K562 (cell line): Measurements from ENCODE around the gene WASF1. TPM values are rescaled to one million over a fixed set of nuclear protein-coding genes. Genes with fewer than 3 reads are reported as not detected.
A peak's percentile ranks its signal among the peaks of the same experiment; 100 is the strongest.
"Not testable (repeated sequence)": the region's sequence is repeated elsewhere in the genome, so short reads cannot be mapped to it uniquely, and the experiment has no call there.

Source experiments
- ATAC-seq: fragments of 200-7000 bp; cut with Tn5 transposase; 3 replicates; pipeline ENCODE4 v1.9.1; 2020; ENCODE audit warnings: moderate library complexity
- BruUV-seq: library from RNA; stranded (reverse); fragments of 400-500 nt; replicated peaks from 2 replicates; lab custom pipeline; 2021; lab: Mats Ljungman, UMichigan
- CTCF ChIA-PET: fragments of 300-600 bp; formaldehyde crosslinking; extraction: SDS; loops from one replicate; lab custom pipeline; 2021; ENCODE audit warnings: low intra/inter-chr PET ratio; lab: Yijun Ruan, JAX
- POLR2A ChIA-PET: fragments of 300-600, 350-650 bp; sonication (Branson Sonifier 250); formaldehyde crosslinking; extraction: SDS; loops from one replicate; lab custom pipeline; 2021; ENCODE audit warnings: antibody characterized with exemption, inconsistent platforms; lab: Yijun Ruan, JAX
- DNase-seq, 4 experiments: peaks; one replicate each; pipeline versions ENCODE4 v3.0.0 to v3.0.0-alpha.2; 2011 to 2018; ENCODE audit warnings: low spot score in 3 of 4, mixed read lengths in 3 of 4; ENCODE audit errors: extremely low read depth in 1 of 4
- FAIRE-seq: peaks from 2 replicates; lab custom pipeline; 2011; peaks lifted over from hg19 to GRCh38; lab: Jason Lieb, UNC
- H2AFZ ChIP-seq: 2 replicates; pipeline ENCODE4 v1.6.0; 2011; ENCODE audit warnings: low read depth, low read length, control low read depth, inconsistent platforms
- H3K27ac ChIP-seq: fragments of 200-600 bp; 3 replicates; pipeline ENCODE4 v1.8.0; 2011; ENCODE audit warnings: low read depth, mild to moderate bottlenecking, control low read depth, inconsistent platforms, low read length, moderate library complexity, mixed read lengths; ENCODE audit errors: extremely low read depth
- H3K27me3 ChIP-seq, 2 experiments: fragments of 300-600 bp in 1 of 2; 2 replicates in 1 of 2; 3 replicates in 1 of 2; pipeline versions ENCODE4 v1.6.0 to v1.8.0; 2011; ENCODE audit warnings: inconsistent platforms in 2 of 2, low read length in 2 of 2, mild to moderate bottlenecking in 1 of 2, mixed read lengths in 1 of 2, moderate library complexity in 1 of 2; ENCODE audit not compliant: control insufficient read depth in 2 of 2, insufficient read depth in 2 of 2
- H3K36me3 ChIP-seq: fragments of 300-600 bp; 3 replicates; pipeline ENCODE4 v1.8.0; 2011; ENCODE audit warnings: mild to moderate bottlenecking, low read length, inconsistent platforms; ENCODE audit not compliant: control insufficient read depth, insufficient read depth
- H3K4me1 ChIP-seq, 2 experiments: fragments of 200-600 bp in 1 of 2; replicated peaks in 1 of 2; 2 replicates in 1 of 2; 3 replicates in 1 of 2; pipeline versions ENCODE4 v1.5.1 to v1.8.0; 2011; ENCODE audit warnings: inconsistent platforms in 2 of 2, low read length in 2 of 2, mild to moderate bottlenecking in 1 of 2, mixed read lengths in 1 of 2, moderate library complexity in 1 of 2; ENCODE audit not compliant: control insufficient read depth in 2 of 2, insufficient read depth in 2 of 2
- H3K4me2 ChIP-seq: 2 replicates; pipeline ENCODE4 v1.6.1; 2011; ENCODE audit warnings: low read length, control low read depth, inconsistent platforms, mixed read lengths; ENCODE audit not compliant: insufficient read depth
- H3K4me3 ChIP-seq: fragments of 200-600 bp; sonication (generic), shearing (Covaris generic); 2 replicates; pipeline ENCODE4 v1.5.1; 2016; ENCODE audit warnings: control low read depth, inconsistent platforms
- H3K79me2 ChIP-seq: fragments of 200-600 bp; 3 replicates; pipeline ENCODE4 v1.8.0; 2011; ENCODE audit warnings: low read length, inconsistent platforms; ENCODE audit not compliant: control insufficient read depth, insufficient read depth
- H3K9ac ChIP-seq, 2 experiments: 2 replicates each; pipeline versions ENCODE4 v1.6.0 to v1.6.1; 2011; ENCODE audit warnings: low read depth in 2 of 2, low read length in 2 of 2, control low read depth in 1 of 2, inconsistent platforms in 1 of 2, mild to moderate bottlenecking in 1 of 2, mixed read lengths in 1 of 2; ENCODE audit not compliant: insufficient read depth in 1 of 2
- H3K9me1 ChIP-seq: one replicate; pipeline ENCODE4 v1.6.0; 2011; ENCODE audit warnings: inconsistent platforms, mild to moderate bottlenecking, low read length, moderate library complexity; ENCODE audit not compliant: control insufficient read depth, insufficient read depth
- H3K9me3 ChIP-seq: replicated peaks from 2 replicates; pipeline ENCODE4 v1.5.1; 2011; ENCODE audit warnings: low read depth, low read length, inconsistent platforms; ENCODE audit not compliant: control insufficient read depth, insufficient read depth
- H4K20me1 ChIP-seq: replicated peaks from 2 replicates; pipeline ENCODE4 v1.6.1; 2011; ENCODE audit warnings: low read length, inconsistent platforms, mixed read lengths; ENCODE audit not compliant: control insufficient read depth, insufficient read depth
- SLC30A9 ChIP-seq: fragments of 250-450 bp; sonication (Bioruptor Pico); IDR thresholded peaks from 2 replicates; pipeline ENCODE4 v1.8.0; 2022; ENCODE audit warnings: mild to moderate bottlenecking, moderate library complexity
- ZNF146 ChIP-seq: IDR thresholded peaks from one replicate; pipeline ENCODE4 v1.6.1; 2018; ENCODE audit warnings: missing compliant biosample characterization; ENCODE audit not compliant: unreplicated experiment
- ZNF232 ChIP-seq: sonication (generic); formaldehyde crosslinking; IDR thresholded peaks from 2 replicates; pipeline ENCODE4 v1.8.0; 2022; ENCODE audit warnings: mild to moderate bottlenecking, missing genetic modification reagents
- ZNF395 ChIP-seq: fragments of 200-800 bp; sonication (Bioruptor generic); IDR thresholded peaks from 2 replicates; pipeline ENCODE4 v1.6.1; 2017; ENCODE audit warnings: missing genetic modification characterization, missing compliant biosample characterization
- WGBS: fragments of 100-300 bp; shearing (Covaris generic); methylation state at CpG from one replicate; pipeline ENCODE4 v1.1.6; 2016; ENCODE audit warnings: low coverage, mixed read lengths; ENCODE audit not compliant: insufficient coverage; ENCODE audit errors: missing lambda C conversion rate; 5-methylcytosine and 5-hydroxymethylcytosine counted together
- in situ Hi-C: fragments of 300-500 bp; cut with MboI; formaldehyde crosslinking; loops from 4 replicates; pipeline ENCODE4 v1.15.0; 2018; ENCODE audit warnings: inconsistent platforms, mixed read lengths
- intact Hi-C: fragments of 100-400 bp; cut with micrococcal nuclease; formaldehyde crosslinking; loops from 2 replicates; pipeline ENCODE4 v1.14.2; 2022
- polyA plus RNA-seq, 8 experiments: library from polyadenylated mRNA; depleted of rRNA in 4 of 8; stranded (reverse) in 5 of 8; unstranded in 3 of 8; fragments of >200 nt; fragmentation: Nextera tagmentation in 2 of 8; fragmentation: Illumina TruSeq in 1 of 8; extraction: Ambion mirVana in 2 of 8; extraction: Trizol in 1 of 8; gene quantifications; 2 replicates each; pipeline versions ENCODE4 v1.2.1 to v1.2.3, GENCODE V29; 2011 to 2014; ENCODE audit warnings: inconsistent platforms in 1 of 8, missing spikeins in 1 of 8
- total RNA-seq, 7 experiments: library from RNA; depleted of rRNA in 6 of 7; stranded (reverse); fragments of >200 nt in 6 of 7; fragmentation: Illumina TruSeq in 2 of 7; extraction: Trizol in 2 of 7; gene quantifications; 2 replicates each; pipeline versions ENCODE4 v1.2.1 to v1.2.3, GENCODE V29; 2011 to 2021; ENCODE audit warnings: low replicate concordance in 1 of 7
- TF ChIP-seq, protein P1 (sequence below): fragments of 250-450 bp; sonication (Bioruptor Pico); IDR thresholded peaks from 2 replicates; pipeline ENCODE4 v1.8.0; 2022; ENCODE audit warnings: inconsistent platforms, mild to moderate bottlenecking, moderate library complexity, borderline replicate concordance

Gene WASF1
- total and polyA plus RNA-seq, 9 of the 15 experiments (the other 6 are each of a cell fraction or from before 2014, with no cell fraction given), result 2.1 to 18.2 (median 7.4) TPM

GRCh38 chr6:110073474-110073873, 106.0 kb downstream of the WASF1 start:
- BruUV-seq, CTCF ChIA-PET, H3K36me3 ChIP-seq, ATAC-seq, H3K9me1 ChIP-seq, H3K4me2 ChIP-seq, H3K9ac ChIP-seq, H3K27ac ChIP-seq, H3K4me3 ChIP-seq, intact Hi-C loops, H3K9me3 ChIP-seq, H4K20me1 ChIP-seq, DNase-seq, in situ Hi-C loops, H2AFZ ChIP-seq, POLR2A ChIA-PET, FAIRE-seq, H3K79me2 ChIP-seq, H3K4me1 ChIP-seq: not testable (repeated sequence)
- TF ChIP-seq ZNF146 (CRISPR knock-in tag), result peak; percentile 34
- H3K27me3 ChIP-seq, result peaks cover 4 to 12% of the 10 kb centered on the region in 2 experiments

DNA sequence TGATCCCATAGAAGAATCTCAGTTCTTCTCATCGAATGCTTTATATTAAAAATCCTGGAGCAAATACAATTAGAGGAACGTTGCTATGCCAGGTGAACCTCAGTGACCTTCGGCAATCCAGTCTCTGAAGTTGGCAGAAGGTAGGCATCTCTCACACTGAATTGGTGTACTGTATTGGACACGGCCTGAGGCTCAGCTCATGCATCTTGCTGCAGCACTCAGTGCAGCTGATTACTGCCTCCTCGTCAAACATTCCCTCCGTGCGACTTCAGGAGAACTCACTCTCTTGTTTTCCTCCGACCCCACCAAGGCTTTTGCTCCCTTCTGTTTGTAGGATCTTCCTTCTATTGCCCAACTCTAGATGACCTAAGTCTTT, 110.9 kb downstream of the WASF1 start:
- Histone ChIP-seq H3K4me2 (no peak overlapping the region), H3K4me3 (no peak overlapping the region), H3K4me1 (no peaks in the 10 kb centered on the region), H3K9me1 (no peaks in the 10 kb centered on the region), H3K27me3 (peaks cover 10 to 41% of the 10 kb centered on the region in 2 experiments), H3K79me2 (no peaks in the 10 kb centered on the region), H3K36me3 (no peaks in the 10 kb centered on the region), H4K20me1 (no peaks in the 10 kb centered on the region), H3K27ac (no peak overlapping the region), H3K9me3 (no peaks in the 10 kb centered on the region; the same call in 1 of the 2 replicates), H2AFZ (no peak overlapping the region), H3K9ac (no peak overlapping the region)
- FAIRE-seq (no peak), DNase-seq (no peak), ATAC-seq (no peak)
- ChIA-PET CTCF (no interaction called here), POLR2A (no interaction called here)
- no TSS peak for BruUV-seq
- WGBS, result 0% methylated on average over 8 of the region's 8 CpGs
- intact Hi-C loops (no loop called here), in situ Hi-C loops (no loop called here)
- TF ChIP-seq SLC30A9 (CRISPR knock-in tag) (no peak), ZNF232 (CRISPR knock-in tag) (no peak), ZNF395 (no peak)
- TF ChIP-seq, protein P1, sequence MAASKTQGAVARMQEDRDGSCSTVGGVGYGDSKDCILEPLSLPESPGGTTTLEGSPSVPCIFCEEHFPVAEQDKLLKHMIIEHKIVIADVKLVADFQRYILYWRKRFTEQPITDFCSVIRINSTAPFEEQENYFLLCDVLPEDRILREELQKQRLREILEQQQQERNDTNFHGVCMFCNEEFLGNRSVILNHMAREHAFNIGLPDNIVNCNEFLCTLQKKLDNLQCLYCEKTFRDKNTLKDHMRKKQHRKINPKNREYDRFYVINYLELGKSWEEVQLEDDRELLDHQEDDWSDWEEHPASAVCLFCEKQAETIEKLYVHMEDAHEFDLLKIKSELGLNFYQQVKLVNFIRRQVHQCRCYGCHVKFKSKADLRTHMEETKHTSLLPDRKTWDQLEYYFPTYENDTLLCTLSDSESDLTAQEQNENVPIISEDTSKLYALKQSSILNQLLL (CRISPR knock-in tag), result no peak
